Stimulated activated CD8-positive, alpha-beta memory T cell treated with anti-CD3 and anti-CD28 coated beads, Interleukin-4, amount 100 ng/mL, for 24 hours (primary cell): Measurements from ENCODE around the gene HLA-G.
A peak's percentile ranks its signal among the peaks of the same experiment; 100 is the strongest.

Source experiments
- DNase-seq: peaks from one replicate; pipeline ENCODE4 v3.0.0-alpha.2; 2020; ENCODE audit warnings: low read depth

The HLA-G gene

DNA sequence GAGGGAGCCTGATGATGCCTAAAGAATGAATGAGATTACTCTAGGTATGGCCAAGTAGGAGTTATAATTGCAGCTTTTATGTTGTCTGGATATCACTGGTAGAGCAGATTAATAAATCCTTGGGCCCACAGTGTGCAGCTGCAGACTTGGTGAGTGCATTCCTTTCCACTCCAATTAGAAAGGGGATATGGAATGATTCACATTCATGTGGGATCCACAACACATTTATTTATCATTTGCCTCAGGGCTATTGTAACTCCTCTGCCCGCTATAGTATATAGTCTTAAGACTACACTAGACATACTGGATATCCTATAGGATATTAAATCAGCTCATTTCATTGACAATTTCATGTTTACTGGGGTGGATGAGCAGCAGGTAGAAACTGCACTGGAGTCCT is 11.6 kb upstream of the HLA-G start:
- no peak for DNase-seq

DNA sequence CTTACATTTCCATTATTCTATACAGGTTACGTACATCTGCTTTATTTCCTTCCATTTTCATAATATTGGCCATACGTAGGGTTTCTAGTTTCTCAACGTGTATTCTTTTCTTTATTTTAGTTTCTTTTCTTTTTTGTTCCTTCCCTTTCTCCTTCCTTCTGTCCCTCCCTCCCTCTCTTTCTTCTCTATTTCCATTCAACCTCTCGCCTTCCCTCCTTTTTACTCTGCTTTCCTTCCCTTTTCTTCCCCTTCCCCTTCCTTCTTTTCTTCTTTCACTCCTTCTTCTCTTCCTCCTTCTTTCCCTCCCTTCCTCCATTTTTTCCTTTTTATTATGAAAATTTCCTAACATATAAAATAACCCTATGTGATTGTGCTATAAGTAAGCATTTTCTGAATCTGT is 8.7 kb upstream of the HLA-G start:
- DNase-seq = no peak

DNA sequence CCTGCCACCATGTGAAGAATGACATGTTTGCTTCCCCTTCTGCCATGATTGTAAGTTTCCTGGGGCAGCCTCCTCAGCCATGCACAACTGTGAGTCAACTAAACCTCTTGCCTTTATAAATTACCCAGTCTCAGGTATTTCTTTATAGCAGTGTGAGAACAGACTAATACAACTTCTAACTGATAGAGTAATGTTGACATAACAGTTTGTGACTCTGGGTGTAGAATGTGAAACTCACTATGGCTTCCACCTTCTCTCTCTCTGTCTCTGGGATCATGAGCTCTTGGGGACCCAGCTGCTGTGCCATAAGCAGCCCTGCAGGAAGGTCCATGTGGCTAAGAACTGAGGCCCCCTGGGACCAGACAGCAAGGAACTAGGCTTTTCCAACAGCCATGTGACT is 3.5 kb upstream of the HLA-G start:
- no peak for DNase-seq

DNA sequence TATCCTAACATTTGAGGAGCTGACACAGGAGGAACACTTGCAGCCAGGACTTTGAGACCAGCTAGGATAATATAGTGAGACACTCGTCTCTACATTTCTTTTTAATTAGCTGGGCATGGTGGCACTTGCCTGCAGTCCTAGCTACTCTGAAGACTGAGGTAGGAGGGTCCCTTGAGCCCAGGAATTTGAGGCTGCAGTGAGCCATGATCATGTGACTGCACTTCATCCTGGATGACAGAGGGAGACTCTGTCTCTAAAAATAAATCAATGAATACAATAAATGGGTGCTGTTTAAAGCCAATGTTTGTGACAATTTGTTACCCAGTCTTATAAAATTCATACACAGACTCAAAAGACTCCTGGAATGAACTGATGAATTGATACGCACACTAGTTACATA is 1.8 kb upstream of the HLA-G start:
- no peak for DNase-seq

DNA sequence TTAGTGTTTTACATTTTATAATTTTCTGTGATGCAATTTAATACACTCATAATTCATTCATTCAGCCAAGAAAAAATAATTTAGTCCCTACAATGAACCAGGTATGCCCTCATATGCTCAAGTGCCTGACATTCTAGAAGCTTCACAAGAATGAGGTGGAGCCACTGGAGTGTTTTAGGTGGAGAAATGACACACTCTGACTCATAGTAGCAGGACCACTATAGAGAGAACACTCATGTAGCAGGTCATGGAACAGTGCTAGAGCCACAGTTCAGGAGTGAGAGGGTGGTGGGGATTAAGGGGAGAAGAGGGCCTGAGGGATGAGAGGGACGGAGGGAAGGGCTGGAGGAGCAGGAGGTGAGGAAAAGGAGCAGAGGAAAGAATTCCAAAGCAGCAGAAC is 1.4 kb upstream of the HLA-G start:
- DNase-seq = no peak

DNA sequence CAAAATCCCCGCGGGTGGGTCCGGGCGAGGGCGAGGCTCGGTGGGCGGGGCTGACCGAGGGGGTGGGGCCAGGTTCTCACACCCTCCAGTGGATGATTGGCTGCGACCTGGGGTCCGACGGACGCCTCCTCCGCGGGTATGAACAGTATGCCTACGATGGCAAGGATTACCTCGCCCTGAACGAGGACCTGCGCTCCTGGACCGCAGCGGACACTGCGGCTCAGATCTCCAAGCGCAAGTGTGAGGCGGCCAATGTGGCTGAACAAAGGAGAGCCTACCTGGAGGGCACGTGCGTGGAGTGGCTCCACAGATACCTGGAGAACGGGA is 809 bp downstream of the HLA-G start:
- DNase-seq = no peak

DNA sequence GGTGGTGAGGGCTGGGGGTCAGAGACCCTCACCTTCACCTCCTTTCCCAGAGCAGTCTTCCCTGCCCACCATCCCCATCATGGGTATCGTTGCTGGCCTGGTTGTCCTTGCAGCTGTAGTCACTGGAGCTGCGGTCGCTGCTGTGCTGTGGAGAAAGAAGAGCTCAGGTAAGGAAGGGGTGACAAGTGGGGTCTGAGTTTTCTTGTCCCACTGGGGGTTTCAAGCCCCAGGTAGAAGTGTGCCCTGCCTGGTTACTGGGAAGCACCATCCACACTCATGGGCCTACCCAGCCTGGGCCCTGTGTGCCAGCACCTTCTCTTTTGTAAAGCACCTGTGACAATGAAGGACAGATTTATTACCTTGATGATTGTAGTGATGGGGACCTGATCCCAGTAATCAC is 2.1 kb downstream of the HLA-G start:
- DNase-seq = no peak

DNA sequence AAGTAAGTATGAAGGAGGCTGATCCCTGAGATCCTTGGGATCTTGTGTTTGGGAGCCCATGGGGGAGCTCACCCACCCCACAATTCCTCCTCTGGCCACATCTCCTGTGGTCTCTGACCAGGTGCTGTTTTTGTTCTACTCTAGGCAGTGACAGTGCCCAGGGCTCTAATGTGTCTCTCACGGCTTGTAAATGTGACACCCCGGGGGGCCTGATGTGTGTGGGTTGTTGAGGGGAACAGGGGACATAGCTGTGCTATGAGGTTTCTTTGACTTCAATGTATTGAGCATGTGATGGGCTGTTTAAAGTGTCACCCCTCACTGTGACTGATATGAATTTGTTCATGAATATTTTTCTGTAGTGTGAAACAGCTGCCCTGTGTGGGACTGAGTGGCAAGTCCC is 2.8 kb downstream of the HLA-G start:
- DNase-seq = no peak

DNA sequence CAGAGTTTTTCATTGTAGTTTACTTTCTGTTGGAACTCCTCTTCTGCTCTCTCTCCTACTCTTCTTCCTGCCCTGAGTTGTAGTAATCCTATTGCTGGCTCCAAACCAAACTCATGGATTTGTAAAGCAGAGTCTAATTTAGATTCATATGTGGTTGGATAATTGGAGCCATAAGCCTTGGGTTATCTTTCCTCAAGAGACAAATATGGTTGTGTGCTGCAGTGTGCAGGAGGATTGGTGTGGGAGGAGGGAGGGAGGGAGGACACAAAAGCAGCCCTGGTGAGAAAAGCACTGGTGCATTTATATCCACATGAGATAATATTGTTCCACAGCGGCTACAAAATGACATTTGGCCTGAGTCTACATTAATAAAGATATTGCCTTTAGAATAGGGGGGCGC is 4.2 kb downstream of the HLA-G start:
- DNase-seq = no peak

DNA sequence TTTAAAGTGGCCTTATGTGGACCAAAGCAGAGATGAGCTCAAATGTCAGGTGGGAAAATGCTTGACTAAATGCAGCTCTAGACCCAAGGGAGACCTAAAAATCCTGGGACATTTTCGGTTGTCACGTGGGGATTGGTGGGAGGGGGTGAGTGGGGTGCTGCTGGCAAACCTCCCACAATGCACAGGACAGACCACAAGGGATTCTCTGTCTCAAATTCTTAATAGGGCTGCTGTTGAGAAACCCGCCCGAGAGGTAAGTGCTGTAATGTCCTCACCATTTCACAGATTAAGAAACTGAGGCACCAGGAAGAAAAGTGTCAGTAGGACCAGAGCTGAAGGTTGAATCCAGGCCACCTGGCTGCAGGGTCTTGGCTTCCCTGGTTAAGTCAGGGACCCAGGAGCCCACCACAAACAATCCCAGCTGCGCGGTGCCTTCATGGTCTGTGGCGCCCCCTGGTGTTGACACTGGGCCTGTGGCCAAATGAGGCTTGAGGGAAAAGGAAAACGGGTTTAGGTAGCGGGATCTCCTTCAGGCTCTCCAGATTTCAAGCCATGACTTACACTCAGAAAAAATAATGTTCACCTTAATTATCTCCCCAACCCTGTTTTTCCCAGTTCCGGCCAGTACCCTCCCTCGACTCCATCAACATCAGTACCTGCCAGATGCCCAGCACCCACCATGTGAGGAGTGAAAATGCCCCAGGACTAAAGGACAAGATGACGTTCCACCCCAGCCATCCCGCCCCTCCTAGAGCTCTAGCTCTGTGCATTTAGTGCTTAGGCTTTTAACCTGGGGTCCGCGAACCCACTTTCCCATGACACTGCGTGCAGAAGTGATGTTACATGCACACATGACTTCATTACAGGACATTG is 7.2 kb downstream of the HLA-G start:
- DNase-seq = peak; percentile 37

DNA sequence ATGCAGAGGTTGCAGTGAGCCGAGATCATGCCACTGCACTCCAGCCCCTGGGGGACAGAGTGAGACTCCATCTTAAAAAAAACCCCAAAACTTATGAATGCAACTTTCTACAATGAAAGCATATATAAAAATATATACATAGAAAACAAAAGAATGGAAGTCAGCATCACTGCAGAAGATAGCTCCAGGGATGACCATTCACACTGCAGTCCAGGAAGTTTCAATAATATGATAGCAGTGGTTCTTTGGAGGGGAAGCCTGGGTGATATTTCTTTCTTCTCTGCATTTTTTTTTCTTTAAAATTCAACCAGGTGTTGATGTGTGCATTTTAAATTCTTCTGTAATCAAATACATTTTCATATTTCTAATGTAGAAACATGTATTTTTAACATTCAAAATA is 12.3 kb downstream of the HLA-G start:
- no peak for DNase-seq

DNA sequence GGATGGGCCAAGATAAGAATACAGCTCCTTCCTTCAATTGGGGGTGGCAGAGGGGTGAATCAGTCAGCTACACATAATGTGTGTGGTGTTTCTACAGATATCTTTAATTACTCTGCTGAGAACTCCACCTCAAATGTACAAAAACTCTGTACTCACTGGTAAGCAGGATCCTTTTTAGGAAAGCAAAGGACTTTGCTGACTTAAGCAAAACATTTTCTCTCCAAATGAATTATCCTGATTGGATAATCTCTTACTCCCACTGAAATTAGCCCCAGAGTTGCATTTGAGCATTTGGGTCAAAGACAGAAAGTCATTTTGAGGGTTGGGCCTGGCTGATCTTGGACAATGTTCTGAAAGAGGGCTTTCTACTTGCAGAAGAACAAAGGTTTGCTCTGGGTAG is 13.4 kb downstream of the HLA-G start:
- no peak for DNase-seq

DNA sequence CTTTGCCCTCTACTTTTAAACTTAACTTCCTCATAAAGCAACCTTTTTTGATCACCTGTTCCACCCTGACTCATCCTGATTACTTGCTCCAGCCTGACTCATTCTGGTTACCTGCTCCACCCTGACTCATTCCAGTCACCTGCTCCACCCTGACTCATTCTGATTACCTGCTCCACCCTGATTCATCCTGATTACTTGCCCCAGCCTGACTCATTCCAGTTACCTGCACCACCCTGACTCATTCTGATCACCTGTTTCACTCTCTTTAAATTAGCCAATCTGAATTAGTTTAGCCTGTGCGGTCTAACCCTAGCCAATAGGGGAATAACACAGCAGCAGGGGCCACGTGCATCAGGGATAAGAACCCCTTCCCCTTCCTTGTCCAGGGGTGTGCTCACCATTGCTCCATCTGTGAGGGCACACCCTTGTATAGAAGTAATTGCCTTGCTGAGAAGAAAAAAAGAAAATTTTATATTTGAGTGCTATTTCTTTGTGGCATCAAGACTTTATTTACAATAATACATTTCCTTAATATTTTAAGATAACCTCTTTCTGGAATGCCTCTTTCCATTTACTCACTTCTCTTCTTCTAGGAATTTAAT is 17.9 kb downstream of the HLA-G start:
- DNase-seq = no peak

DNA sequence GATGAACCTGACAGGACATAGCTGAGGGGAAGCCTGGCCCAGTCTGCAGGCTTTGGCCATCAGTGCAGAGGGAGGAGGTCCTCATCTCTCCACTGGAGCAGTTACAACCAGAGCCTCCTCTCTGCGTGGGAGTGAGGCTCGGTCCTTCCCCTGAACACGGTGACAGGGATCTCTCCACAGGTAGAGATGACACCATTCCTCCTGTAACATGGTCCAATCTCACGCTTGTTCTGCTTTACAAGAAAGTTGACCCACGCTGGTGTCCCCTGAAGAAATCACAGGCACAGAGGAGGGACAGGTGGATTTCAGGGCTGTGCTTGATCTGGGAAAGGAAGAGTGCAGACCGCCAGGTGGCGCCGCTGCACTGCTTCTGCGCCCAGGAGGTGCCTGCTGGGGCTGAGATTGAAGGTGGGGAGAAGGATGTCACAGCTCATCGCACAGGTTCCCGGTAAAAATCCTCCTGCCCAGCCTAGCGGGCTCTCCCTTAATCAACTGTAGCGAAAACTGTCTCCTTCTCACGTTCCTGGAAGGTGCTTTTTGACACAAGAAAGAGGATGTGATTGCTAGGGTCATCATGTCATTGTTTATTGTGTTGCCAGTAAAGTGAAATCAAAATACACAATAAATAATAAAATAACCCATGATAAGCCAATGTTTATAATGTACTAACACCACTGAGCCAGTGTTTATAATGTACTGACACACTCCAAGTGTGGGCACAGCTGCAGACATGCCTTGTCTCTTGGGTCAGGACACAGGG is 20.4 kb downstream of the HLA-G start:
- DNase-seq = peak; percentile 74

DNA sequence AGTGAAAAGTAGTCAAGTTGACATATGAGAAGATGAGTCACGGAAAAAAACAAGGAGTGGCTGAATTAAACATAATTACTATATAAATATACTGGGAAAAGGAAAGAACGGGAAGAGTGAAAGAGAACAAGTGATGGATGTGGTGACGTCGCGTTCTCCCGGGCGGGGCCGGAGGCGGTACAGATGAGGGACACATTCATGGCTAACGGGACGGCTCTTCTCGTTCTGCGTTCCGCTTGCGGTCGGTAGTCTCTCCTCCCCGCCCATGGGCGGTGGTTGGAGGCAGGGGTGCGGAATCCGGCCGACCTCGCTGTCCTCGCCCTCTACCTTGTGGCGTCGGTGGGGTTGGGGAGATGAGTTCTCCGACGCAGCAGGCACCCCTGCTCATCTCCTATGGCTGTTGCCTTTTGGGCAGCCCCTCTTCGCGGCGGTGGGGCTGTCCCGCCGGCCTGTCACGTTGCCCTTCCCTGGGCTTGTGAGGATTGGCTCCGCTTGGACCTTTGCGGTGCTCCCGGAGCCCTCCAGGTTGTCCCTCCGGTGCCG is 22.5 kb downstream of the HLA-G start:
- DNase-seq = peak; percentile 19

DNA sequence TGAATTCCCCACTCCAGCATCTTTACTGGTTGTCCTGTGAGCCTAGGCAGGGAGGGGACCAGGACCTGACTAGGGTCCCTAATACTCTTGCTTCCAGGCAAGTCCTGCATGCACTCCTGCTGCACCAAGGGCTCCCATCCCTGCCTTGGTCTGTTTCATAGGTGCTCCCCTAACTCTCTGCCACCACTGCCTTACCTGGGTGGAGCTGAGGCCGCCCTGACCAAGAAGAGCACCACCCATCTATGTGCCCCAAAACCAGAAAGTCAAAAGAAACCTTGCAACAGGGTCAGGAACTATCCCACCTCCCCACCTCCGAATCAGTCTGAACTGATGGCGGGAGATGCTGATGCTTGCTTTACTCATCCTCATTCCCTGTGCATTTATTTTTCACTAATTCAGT is 23.6 kb downstream of the HLA-G start:
- DNase-seq = no peak

DNA sequence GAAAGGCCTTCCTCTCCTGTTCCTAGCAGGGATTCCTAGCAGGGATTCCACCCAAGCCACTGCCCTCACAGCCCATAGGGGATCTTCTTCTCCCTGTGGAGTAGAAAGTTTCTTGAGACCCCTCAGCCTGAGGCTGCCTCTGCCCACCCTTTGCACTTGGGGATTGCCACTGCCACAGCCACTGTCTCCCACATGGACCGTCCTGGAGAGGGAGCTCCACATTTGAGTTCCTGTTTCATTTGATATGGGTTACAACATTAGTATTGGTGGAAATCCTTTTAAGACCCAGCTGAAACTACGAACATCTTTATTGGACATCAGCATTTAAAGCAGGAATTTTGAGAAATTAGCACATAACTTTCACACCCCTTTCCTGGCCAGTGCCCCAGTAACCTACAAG is 25.6 kb downstream of the HLA-G start:
- no peak for DNase-seq

DNA sequence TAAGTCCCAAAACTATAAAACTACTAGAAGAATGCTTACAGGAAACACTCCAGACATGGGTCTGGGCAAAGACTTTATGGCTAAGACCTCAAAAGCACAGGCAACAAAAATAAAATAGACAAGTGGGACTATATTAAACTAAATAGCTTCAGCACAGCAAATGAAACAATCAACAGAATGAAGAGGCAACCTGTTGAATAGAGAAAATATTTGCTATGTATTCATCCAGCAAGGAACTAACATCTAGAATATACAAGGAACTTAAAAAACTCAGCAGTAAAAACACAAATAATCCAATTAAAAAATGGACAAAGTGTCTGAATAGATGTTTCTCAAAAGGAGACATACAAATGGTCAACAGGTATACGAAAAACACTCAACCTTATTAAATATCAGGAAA is 30.4 kb downstream of the HLA-G start:
- no peak for DNase-seq

DNA sequence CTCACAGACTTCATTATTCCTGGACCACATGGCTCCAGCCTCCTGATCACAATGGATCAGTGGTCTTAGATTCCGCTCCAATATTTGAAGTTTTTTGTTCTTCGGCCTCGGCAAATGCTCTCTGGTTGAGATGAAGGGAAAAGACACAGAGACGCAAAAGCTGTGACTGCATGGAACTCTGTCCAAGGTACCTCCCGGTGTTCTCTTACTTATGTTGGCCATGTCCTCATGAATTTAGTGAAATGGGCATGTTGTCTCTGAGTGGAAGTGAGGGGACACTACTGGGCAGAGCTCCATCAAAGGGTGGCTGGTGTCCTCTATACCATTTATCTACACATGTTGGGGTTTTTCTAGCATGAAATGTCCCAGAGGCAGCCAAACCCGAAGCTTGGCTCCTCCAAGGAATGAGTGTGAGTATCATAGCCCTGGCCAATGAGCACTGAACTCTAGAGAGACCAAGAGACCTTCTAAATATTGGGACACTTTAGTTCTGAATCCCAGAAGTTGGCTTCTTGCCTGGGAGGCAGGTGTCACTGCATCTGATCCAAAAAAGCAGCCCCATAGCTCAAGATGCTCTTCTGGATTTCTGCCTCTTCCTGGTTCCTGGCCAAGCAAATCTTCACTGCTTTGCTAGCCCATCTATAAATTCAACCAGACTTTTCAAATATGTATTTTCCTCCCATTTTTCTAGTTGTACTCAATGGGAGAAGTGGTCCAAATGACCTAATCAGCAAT is 34.1 kb downstream of the HLA-G start:
- DNase-seq = no peak

DNA sequence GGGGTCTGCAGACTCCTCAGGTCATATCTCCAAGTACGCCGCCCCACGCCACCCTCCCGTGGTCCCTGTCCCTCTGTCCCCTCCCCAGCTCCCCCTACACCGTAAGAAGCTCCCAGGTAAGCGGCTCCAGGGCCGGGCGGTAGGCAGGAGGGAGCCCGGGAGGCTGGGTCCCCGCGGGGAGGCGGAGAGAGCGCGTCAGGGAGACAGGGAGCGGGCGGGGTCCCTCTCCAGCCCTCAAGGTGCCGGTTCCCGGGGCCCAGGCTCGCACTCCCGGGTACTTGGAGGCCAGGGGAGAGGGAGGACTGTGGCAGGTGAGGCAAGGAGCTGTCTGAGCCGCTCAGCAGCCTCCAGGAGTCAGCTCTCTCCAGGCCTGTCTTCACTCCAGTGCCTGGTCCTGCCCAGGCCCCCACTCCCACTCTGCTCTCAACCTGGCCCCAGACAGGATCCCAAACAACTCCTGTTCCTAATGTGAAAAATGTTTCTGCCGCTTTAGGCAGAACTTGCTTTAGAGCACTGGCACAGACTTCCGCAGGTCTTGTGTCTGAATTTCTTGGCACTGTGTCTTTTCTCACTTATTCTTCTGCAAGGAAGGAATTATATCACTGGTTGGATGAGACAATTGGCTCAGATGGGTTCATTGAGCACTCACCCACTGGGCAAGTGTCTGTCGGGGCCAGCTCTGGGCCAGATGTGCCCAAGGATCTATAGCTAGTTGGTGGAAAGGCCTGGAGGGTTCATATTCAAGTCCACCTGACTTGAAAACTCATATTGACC is 36.6 kb downstream of the HLA-G start:
- DNase-seq = no peak

DNA sequence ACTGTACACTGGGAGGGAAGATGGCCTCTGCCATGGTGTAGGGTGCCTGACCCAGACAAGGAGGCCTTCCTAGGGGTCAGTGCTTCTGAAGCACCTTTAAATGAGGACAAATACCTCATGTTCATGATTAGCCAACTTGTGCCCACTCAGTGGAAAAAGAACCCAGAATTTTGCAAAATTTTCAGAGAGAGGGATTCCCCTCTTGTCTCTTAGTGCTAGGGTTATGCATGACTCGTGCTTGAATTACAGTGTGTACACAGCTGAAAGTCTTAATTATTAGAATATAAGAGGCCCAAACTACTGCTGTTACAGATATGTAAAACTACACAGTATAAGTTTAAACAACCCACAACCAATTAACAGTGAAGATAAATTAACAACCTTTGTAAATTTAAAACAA is 38.0 kb downstream of the HLA-G start:
- DNase-seq = no peak

DNA sequence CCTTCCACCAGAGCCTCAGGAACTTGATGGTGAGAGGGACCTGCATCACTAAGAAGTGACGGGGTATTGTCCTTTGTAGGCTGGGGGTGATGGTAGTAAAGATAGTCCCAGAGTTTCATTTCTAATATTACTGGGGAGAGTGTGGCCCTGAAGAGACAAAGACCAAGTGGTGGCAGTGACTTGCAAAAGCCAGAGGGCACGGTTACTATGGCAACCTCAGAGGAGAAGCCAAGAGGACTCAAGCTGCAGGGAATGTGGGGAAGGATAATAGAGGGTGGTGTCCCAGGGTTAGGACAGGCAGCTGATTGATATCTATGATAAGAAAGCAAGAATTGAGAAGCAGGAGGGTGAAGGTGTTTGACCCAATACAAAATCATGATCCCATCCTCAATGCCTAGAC is 42.5 kb downstream of the HLA-G start:
- no peak for DNase-seq
